GM18508 (cell line): ENCODE measurements around the gene FARP2.
"Not testable (repeated sequence)": the region's sequence is repeated elsewhere in the genome, so short reads cannot be mapped to it uniquely, and the experiment has no call there.

ENCODE experiments used
- ATAC-seq: cut with Tn5 transposase; IDR thresholded peaks from one replicate; pipeline ENCODE4 v1.9.1; 2021; ENCODE audit warnings: moderate number of reproducible peaks; ENCODE audit not compliant: insufficient read depth, unreplicated experiment

The FARP2 gene

DNA sequence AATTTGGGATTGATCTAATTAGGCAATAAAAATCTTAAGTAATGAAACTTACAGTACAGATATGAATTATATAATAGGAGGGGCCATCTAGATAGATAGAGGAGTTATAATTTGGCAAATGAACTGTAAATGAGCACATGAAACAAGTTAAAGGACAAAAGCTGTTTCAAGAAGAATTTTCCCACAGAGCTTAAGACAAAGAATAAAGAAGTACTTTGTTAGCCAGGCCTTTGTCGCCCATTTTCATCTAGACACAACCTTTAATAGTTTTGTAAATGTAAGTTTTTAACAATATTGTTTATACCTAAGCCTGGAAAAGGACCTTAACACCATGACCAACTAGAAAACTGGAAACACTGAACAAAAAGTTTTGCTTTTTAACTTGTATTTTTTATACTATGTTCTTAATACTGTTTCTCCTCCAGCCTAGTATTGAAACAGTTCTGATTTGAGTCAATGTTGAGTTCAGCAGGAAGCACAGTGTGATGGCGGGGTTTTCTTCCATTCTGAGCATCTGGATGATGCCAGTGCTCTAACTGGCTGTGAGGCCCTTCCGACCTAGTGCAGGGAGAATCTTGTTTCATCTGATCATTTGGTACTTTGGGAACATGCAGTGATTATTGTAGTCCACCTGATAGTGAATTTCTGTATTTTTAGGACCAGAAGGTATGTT, 37.6 kb downstream of the FARP2 start:
- ATAC-seq = no peak

DNA sequence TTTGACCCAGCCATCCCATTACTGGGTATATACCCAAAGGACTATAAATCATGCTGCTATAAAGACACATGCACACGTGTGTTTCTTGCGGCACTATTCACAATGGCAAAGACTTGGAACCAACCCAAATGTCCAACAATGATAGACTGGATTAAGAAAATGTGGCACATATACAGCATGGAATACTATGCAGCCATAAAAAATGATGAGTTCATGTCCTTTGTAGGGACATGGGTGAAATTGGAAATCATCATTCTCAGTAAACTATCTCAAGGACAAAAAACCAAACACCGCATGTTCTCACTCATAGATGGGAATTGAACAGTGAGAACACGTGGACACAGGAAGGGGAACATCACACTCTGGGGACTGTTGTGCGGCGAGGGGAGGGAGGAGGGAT, 40.7 kb downstream of the FARP2 start:
- ATAC-seq = not testable (repeated sequence)

DNA sequence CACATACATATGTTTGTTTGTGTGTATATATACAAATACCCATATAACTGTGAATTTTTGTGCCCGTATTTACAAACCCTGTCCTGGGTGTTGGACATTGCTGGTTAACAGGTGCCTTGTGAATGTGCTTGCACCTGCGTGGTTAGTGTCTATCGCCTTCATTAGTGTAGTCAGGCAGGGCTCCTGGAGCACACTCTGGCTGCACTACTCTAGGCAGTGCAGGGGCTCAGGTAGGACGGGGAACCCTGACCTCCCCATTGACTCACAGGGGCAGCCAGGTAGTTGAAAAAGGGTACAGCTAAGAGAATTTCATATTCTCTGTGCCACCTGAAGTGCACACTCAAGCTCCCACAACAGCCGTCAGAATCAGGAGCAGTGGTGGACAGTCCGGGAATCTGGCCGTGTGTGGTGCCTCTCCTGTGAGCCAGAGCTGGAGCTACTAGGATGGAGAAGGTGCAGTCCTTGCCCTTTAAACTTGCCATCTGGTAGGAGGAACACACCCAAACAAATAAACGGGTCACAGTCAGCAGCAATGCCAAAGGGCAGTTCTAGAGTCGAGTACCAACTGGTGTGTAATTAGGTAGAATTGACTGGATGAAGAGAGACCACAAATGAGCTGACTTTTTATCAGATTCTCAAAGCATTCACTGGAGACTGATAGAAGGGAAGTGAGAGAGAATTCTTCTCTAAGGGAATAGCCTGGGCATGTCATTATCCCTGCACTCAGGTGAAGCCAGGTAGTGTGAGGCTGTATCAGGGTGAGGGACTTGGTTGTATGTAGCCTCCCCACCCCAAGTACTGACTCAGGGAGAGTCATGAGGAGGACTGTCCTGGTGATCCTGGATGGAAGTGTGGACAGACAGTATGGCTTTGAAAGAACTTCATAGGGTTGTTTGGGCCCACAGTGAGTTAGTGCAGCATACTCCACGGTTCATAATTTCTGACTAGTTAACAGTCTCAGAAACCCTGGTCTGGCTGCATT, 44.1 kb downstream of the FARP2 start:
- ATAC-seq = no peak

DNA sequence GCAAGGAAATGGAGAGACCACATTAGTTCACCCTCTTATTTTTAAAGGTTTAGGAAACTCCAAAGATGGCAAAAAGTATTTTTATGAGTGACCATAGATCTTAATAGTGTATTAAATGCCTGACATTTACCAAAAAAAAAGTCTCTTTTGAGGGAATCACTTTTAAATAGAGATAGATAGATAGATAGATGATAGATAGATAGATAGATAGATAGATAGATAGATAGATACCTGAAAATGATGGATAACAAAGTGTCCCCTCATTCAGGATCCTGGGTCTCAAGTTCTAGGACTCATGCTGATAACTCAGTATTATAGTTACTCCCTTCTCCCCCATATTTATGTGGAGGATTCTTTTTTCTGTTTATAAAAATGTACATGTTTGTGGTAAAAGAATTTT, 52.8 kb downstream of the FARP2 start:
- no peak for ATAC-seq

DNA sequence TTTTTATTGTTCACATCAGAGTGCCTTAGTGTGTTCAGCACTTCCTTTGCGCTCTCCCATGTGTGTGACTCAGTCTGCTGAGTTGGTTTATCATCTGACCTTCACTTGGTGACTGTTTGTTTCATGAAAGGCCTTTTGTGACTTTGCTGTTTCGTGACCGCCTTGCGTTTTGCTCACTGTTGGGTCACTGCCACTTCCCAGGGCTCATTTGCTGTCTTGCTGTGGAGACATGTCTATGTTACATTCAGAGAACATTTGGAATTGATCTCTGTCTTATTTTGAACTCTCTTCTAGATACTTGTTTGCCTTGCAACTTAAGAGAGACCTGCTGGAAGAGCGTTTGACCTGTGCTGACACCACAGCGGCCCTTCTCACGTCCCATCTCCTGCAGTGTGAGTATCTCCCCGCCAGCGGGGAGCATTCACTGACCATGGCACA, 54.7 kb downstream of the FARP2 start:
- ATAC-seq = no peak

DNA sequence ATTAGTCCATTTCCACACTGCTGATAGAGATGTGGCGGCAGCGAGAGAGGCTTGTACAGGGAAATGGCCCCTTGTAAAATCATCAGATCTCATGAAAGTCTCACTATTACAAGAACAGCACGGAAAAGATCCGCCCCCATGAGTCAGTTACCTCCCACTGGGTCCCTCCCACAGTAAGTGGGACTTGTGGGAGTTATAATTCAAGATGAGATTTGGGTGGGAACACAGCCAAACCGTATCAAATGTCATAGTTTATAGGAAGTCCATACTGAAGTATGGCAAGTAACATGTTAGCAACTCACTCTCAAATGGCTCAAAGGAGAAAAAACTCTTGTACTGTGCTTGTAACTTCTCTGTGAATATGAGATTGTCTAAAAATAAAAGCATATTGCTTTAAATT, 56.1 kb downstream of the FARP2 start:
- ATAC-seq = no peak

DNA sequence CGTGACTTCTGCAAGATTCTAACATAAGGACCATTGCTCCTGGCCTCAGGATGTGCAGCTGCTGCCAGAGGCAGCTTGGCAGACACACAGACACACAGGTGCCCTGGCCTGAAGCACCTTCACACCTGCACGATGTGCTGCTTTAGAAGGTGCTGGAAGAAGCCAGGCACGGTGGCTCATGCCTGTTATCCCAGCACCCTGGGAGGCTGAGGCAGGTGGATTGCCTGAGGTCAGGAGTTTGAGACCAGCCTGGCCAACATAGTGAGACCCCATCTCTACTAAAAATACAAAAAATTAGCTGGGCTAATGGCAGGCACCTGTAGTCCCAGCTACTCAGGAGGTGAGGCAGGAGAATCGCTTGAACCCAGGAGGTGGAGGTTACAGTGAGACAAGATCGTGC, 57.4 kb downstream of the FARP2 start:
- not testable (repeated sequence) for ATAC-seq

DNA sequence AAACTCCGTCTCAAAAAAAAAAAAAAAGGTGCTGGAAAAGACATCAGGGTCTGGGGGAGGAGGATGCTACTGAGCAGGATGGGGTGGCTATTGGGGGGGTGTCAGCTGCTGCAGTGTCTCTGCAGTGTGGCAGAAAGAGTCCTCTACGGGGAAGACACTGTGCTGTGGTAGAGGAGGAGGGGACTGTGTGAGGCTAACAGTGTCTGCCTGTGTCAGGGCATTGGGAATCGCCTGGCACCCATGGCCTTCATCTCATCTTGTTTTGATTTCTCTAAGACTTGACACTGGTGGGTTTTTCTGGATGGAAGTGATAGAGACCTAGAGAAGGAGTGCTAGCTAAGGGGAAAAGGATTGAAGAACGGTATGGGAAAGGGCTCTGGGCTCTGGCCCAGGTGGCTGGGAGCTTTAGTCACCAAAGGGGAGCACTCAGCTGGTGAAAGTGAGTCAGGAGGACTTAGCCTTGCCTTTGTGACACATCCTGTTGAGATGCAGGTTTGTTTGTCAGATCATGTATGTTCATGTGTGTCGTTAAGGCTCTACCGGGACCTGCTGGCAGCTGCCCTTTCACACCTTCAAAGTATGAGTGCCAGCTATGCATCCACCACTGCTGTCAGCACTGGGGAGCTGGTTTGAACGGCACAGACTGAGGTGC, 58.0 kb downstream of the FARP2 start:
- no peak for ATAC-seq

DNA sequence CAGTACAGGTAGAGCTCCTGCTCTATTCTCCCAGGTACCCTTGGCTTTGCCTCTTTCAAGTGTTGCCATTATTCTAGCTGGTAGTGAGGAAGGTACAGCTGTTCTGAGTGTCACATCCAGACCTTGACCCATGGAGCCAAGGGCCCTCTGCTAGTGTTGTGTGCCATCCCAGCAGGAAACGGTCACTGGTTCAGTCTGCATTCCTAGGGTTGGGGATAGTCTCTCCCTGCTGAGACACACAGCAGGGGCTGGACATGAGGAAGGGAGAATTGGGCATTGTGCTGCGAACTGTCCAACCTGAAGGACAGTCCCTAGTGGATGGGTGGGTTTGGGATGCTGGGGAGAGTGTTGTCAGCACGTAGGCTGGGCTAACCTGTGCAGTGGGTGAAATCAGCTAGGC, 59.1 kb downstream of the FARP2 start:
- no peak for ATAC-seq

DNA sequence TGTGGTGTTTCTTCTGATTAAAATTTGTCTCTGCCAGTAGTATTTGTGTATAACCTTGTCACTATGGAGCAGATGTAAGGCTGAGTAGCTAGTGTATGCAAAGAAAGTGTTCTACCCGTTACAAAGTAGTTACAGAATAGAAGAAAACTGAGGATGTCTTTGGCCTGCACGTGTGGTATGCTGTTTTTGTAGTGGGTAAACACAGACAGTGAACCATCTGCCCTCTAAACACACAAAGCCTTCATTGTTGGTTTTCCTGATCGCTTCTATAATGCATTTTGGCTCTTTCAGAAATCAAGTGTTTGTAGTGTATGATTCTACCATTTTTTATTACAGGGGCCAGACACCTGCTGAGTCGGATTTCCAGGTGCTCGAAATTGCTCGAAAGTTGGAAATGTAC, 61.5 kb downstream of the FARP2 start:
- no peak for ATAC-seq

DNA sequence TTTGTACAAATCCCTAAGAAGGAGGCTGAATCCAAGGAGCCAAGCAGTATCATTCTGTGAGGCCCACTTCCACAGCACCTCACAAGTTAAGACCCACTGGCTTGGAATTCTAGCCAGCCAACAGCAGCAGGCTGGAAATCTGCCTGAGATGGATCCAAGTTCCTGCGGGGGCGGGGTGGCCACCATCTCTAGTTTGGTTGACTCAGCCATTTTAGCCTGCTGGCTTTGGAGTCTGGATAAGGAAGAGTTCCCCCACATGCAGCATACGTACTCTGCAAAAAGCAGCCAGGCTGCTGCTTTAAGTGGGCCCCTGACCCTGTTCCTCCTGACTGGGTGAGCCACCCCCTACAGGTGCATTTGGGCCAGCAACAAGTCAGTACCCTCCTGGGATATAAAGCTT, 65.2 kb downstream of the FARP2 start:
- ATAC-seq = no peak

DNA sequence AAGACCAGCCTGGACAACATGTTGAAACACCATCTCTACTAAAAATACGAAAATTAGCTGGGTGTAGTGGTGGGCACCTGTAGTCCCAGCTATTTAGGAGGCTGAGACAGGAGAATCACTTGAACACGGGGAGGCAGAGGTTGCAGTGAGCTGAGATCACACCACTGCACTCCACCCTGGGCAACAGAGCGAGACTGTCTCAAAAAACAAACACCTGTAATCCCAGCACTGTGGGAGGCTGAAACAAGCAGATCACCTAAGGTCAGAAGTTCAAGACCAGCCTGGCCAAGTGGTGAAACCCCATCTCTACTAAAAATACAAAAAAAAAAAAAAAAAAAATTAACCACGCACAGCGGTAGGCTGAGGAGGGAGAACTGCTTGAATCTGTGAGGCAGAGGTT, 65.9 kb downstream of the FARP2 start:
- not testable (repeated sequence) for ATAC-seq

DNA sequence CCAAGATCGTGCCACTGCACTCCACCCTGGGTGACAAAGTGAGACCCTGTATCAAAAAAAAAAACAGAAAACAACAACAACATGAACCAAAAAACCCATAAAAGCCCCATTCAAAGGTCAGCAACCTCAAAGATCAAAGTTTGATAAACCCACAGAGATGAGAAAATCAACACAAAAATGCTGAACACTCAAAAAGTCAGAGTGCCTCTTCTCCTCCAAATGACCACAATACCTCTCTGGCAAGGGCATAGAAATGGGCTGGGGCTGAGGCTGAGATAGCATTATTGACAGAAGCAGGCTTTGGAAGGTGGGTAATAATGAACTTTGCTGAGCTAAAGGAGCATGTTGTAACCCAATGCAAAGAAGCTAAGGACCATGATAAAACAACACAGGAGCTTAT, 66.3 kb downstream of the FARP2 start:
- no peak for ATAC-seq

DNA sequence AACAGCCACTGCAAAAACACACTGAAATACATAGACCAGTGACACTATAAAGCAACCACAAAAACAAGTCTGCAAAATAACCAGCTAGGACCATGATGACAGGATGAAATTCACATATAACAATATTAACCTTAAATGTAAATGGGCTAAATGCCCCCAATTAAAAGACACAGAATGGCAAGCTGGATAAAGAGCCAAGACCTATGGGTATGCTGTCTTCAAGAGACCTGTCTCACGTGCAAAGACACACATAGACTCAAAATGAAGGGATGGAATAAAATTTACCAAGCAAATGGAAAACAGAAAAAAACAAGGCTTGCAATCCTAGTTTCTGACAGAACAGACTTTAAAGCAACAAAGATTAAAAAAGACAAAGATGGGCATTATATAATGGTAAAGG, 67.4 kb downstream of the FARP2 start:
- ATAC-seq = not testable (repeated sequence)

DNA sequence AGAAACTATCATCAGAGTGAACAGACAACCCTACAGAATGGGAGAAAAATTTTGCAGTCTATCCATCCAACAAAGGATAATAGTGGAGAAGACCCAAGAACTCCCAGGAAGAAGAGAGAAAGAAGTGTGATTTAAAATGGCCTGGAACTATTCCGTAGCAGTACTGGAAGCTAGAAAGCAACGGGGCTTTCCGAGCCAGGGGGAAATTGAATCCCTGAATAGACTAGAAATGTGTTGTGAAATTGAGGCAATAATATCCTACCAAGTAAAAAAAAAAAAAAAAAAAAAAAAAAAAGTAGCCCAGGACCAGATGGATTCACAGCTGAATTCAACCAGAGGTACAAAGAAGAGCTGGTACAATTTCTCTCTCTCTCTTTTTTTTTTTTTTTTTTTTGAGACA, 69.3 kb downstream of the FARP2 start:
- no peak for ATAC-seq

DNA sequence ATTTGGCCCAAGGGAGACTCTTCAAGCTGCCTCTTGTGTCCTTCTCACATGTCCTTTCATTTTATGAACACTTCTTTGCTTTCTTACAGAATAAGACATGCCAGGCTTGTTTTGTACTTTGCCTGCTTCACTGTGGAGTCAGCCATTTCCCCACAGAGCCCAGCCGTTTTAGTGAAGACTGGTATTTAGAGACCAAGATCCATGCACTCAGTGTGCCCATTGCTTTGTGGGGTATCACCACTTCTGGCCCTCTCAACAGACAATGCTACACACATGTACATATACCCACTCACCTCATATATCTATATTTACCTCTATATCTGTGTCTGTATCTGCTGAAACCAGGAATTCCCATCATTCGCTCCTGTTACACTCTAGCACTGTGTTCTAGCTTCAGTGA, 74.1 kb downstream of the FARP2 start:
- no peak for ATAC-seq

DNA sequence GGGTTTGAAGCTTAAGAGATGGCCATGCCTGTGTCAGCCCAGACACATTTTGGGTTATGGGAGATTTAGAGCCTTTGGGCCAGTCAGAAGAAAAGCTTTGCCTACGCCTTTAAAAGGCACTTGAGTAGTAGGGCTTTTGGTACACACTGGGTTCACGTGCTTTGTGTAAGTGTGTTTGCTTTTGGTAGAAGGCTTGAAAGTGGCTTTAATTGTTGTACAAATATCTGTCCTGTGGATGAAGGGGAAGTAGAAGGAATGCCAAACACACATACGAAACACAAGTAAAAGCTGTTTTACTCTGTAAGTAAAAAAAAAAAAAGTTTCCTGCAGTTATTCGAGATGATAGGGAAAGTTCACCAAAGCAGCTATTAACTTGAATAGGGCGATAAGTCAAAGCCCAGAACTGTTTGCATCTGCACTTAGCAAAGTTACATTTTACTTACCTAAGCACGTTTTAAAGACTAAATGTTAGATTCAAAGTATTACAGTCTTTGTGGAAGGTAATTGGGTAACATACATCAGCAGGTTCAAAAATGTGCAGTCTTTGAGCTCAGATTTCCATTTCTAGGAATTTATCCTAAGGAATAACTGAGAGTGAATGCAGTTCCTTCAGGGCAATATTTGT, 76.9 kb downstream of the FARP2 start:
- no peak for ATAC-seq

DNA sequence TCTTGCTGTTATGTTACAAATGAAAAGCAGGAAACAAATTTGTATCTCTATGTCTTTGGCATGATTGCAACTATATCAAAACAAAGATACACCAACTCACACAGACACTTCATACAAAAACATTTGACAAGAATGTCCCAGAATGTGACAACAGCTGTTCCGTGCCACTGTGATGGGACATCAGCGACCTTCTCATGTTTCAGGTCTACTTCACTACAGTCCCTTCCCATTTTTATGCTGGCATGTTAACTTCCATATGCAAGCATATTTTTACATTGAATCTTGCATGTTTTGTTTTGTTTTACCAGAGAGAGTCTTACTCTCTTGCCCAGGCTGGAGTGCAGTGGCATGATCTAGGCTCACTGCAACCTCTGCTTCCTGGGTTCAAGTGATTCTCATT, 81.1 kb downstream of the FARP2 start:
- ATAC-seq = no peak

DNA sequence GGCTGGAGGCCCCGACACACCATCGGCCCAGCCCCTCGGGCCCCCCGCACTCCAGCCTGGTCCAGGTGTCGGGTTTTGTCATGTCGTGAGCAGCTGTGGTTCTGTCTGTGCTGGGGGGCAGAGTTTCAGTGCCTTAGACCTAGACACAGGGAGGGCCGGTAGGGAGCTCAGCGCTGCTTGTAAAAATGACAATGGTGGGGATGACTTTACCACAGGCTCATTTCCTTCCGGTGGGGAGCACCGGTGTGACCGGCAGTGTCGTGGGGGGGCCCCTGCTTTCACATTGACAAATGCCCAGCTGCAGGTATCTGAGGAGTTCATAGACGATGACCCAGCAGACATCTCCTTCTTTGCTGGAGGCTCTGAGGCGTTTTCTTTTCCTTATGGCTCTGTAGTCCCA, 85.4 kb downstream of the FARP2 start:
- no peak for ATAC-seq

DNA sequence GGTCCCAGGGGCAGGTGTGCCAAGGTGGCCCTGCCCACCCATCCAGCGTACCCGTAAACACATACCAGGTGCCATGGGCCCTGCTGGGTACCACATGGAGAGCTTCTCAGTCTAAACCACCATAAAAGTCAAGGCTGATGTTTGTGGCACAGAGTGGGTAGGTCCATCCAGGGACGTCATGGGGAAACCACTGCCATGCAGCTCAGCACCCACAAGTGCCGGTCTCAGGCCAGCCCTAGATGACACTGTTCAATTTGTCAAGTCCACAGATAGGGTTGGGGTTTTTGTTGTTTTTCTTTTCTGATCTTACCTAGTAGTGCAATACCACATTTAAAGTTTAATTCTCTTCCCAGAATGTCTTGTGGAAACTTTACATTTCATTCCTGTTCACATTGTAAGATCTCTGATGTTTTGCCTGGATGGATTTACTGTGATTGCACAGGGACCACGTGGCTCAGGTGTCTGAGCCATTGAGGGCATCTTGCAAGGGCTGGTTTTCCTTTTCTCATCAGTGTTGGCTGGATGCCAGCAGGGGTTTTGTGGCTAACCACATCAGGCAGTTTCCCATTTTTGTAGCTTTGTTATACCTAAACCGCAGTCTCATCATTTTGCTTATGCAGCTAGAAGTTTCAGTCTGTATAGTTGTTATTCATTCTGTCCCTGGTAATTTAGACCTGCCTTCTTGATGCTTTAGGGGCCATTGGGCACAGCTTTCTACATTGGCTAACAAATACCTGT, 87.6 kb downstream of the FARP2 start:
- ATAC-seq = no peak
